Tibial nerve (tissue), 4 donors: ENCODE results near the gene IQCN.

Experiments
- EP300 ChIP-seq, 2 donors: sonication (generic); formaldehyde crosslinking; IDR thresholded peaks; one replicate each; pipeline ENCODE4 v1.6.1; 2017; ENCODE audit warnings: antibody characterized with exemption in 2 of 2, mild to moderate bottlenecking in 1 of 2
- POLR2A ChIP-seq, 2 donors: fragments of 450-650 bp; IDR thresholded peaks; one replicate each; pipeline ENCODE4 v1.6.1; 2017; ENCODE audit warnings: antibody characterized with exemption in 2 of 2, mild to moderate bottlenecking in 2 of 2, moderate library complexity in 2 of 2
- TF ChIP-seq, protein P1 (sequence below), 5 experiments: fragments of 200-600 bp in 3 of 5; fragments of 450-650 bp in 2 of 5; sonication (generic) in 3 of 5; IDR thresholded peaks; one replicate each; pipeline ENCODE4 v1.5.1; 2016 to 2019; ENCODE audit warnings: antibody characterized with exemption in 5 of 5, mild to moderate bottlenecking in 3 of 5, moderate library complexity in 2 of 5

DNA sequence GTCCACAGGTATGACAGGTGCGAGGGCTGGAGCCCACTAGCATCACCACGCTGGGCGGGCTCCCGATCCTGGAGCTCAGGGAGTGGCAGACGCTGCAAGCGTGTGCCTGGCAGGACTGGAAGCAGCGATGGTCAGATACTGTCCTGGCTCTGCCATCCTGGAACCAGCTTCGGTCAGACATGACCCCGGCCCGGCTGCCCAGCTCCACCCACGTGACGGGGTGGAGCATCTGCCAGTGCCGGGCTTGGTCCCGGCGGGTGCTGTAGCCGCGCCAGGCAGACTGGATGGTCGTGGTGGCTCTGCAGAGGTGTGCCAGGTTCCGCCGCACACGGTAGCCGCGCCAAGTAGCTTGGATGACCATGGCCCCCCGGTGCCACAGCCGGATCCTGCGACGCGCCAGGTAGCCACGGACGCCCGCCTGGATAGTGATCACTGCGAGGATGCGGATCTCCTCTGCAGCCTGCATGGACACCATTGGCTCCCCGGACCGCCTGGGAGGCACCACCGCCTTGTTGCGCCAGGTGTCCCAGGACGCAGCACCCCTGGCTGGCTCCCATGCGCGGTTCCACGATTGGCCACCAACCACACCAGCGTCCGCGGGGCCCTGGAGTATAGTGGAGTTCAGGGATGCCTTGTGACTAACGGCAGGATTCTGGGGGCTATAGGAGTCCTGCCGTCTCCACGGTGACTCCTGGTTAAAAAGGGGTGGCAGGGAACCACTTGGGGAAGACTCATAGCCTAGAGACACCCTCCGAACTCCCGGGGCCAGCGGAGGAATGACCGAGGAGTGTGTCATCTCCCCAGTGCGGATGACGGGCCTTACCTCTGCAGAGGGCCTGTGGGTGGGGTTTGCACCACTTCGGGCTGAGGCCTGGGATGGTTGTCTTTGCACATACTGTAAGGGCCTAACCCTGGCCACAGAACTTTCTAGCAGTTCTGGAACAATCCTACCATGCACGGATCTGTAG lies 16.5 kb downstream of the IQCN start:
- TF ChIP-seq, protein P1, sequence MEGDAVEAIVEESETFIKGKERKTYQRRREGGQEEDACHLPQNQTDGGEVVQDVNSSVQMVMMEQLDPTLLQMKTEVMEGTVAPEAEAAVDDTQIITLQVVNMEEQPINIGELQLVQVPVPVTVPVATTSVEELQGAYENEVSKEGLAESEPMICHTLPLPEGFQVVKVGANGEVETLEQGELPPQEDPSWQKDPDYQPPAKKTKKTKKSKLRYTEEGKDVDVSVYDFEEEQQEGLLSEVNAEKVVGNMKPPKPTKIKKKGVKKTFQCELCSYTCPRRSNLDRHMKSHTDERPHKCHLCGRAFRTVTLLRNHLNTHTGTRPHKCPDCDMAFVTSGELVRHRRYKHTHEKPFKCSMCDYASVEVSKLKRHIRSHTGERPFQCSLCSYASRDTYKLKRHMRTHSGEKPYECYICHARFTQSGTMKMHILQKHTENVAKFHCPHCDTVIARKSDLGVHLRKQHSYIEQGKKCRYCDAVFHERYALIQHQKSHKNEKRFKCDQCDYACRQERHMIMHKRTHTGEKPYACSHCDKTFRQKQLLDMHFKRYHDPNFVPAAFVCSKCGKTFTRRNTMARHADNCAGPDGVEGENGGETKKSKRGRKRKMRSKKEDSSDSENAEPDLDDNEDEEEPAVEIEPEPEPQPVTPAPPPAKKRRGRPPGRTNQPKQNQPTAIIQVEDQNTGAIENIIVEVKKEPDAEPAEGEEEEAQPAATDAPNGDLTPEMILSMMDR (IDR thresholded peaks at IDR 0.05): no peak
- TF ChIP-seq EP300 (IDR thresholded peaks at IDR 0.05) (no peak), POLR2A (IDR thresholded peaks at IDR 0.05) (no peak)
